GM12874 (cell line): ENCODE data around the gene SPTBN5.

ENCODE experiments used
- CTCF ChIP-seq: IDR thresholded peaks from 2 replicates; pipeline ENCODE4 v1.5.1; 2011; ENCODE audit warnings: low read depth, mild to moderate bottlenecking, control low read depth, low read length, moderate library complexity; ENCODE audit not compliant: insufficient read depth

SPTBN5 gene

GRCh38 chr15:41925086-41925608 is 31.3 kb upstream of the SPTBN5 start:
- no peak for TF ChIP-seq CTCF

- no peak for TF ChIP-seq CTCF
These were observed 29.6 kb upstream of the SPTBN5 start for GRCh38 chr15:41923401-41923997.

- no peak for TF ChIP-seq CTCF
These were observed 28.5 kb upstream of the SPTBN5 start for GRCh38 chr15:41922353-41922752.

- no peak for TF ChIP-seq CTCF
These were observed 27.8 kb upstream of the SPTBN5 start for GRCh38 chr15:41921639-41922038.

- no peak for TF ChIP-seq CTCF
These were observed 27.3 kb upstream of the SPTBN5 start for GRCh38 chr15:41921167-41921566.

- no peak for TF ChIP-seq CTCF
These were observed 26.2 kb upstream of the SPTBN5 start for GRCh38 chr15:41919954-41920538.

GRCh38 chr15:41919201-41919820 is 25.5 kb upstream of the SPTBN5 start:
- TF ChIP-seq CTCF = no peak
